Suppressor macrophage treated with lipopolysaccharide for 4 hours (primary cell): ENCODE results near the gene C6orf141.

Experiments used
- DNase-seq: peaks from one replicate; pipeline ENCODE4 v3.0.0-alpha.2; 2020

Gene C6orf141

DNA sequence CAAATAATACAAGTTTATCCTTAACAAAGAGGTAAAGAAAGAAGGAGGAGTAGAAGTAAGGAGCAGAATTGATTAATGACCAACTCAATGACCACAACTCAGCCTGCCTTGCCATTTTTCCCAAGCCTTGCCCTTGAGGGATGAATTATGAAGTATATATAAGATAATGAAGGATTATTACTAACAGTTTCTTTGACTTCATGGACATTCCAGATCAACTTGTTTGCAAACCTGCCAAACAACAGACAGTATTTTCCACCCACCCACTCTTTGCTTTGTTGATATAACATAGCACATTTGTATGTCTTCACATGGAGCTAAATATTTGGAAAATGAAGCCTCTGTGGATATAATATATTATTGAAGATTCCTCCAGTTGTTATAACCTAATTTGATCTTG lies 9.9 kb upstream of the C6orf141 start:
- DNase-seq = no peak

DNA sequence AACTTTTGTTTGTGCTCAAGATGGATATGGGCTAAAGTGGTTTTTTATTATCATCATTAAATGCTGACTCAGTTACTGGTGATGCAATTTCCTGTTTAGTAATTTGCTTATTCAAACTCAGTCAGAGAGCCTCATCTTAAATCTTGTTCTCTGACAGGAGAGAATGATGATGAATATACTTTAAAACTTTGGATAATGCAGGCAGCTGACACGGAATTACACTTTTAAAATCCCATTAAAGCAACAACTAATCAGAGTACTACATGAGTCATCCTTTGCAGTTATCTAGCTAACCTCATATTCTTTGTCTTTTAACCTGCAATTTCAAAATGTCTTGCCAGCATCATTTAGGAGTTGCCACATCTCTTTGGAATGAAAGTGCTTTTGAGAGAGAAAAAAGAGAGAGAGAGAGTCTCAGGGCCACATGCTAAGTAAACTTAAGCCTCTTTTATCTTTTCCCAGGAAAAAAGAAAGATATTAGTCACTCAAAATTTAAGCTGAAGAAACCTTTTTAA lies 9.2 kb upstream of the C6orf141 start:
- peak; percentile 22 for DNase-seq

DNA sequence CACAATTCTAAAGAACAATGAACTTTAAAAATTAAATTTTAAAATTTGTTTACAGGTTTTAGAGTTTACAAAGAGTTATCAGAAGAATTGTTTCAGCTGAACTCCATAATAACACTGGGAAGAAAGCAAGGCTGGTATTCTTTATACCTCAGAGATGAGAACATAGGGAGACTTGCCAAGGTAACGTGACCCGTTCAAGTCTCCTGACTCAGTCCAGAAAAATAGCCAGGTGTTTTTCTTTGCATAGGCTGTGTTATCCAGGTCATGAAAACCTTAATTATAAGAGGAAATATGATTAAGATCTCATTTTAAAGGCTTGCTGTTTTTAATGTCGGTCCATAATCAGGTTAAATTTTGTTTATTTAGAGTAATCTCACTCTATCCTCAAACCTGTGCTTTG lies 8.5 kb upstream of the C6orf141 start:
- DNase-seq = no peak

DNA sequence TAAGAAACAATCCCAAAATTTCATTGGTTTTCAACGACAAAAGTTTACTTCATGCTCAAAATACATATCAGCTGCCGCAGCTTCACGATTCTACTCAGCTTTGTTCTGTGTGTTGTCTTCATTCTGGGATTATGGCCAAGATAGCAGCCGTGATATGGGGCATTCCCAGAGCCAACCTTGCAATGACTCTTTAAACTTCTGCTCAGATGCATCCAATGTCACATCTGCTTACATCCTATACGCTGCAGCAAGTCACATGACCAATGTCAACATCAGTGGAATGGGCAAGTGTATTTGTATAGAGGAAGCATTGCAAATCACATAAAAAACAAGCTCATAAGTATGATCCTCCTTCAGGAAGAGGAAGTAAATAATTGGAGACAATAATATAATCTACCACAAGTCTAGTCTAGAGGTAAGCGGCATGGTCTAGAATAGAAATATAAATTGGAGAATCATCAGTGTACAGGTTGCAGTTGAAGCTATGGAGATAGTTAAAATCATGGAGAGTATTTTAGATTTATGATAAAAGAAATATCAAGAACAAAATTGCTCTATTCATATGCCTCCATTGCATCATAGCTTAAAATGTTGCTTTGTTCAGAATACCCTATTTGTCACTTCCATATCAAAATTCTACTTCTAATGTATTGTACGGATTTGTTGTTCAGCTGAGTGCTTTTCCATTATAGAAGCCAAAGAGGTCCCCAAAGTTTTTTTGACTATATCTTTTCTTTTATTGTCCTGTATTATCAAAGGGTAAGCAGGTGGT lies 7.2 kb upstream of the C6orf141 start:
- DNase-seq = no peak

DNA sequence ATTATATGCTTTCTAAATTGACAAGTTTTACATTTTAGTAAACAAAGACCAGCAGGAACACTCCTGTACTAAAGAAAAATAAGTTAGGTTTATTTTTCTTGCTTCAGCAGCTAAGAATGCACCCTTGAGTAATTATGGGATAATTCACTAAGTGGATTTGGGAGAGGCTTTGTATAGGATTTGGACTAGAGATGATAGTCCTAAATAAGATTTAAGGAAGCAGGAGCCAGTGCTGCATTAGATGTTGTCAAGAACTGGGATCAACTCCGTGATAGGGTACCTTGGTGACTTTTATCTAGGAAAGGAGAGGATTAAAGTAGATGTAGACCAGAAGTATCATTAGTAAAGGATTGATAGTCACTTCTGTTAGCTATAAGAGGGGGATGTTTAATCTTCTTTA lies 4.1 kb upstream of the C6orf141 start:
- DNase-seq = no peak

DNA sequence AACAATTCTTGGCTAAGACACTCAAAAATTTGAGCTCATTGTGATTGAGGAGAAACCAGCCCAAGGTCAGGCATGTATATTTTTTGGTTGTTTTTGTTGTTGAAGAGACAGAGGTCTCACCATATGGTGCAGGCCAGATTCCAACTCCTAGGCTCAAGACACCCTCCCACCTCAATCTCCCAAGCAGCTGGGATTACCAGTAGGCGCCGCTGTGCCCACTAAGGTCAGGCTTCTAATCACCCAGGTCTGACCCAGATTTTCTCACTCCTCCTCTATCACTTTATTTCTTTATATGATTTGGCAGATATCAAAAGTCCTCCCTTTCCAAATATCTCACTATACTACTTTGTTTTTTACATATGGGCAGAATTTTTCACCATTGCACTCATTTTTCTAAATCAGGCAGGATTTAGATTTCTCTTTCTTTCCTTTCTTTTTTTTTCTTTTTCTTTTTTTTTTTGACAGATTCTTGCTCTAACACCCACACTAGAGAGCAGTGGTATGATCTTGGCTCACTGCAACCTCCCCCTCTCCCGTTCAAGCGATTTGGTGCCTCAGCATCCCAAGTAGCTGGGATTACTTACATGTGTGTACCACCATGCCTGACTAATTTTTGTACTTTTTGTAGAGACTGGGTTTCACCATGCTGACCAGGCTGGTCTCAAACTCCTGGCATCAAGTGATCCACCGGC lies 1.7 kb upstream of the C6orf141 start:
- DNase-seq = no peak

DNA sequence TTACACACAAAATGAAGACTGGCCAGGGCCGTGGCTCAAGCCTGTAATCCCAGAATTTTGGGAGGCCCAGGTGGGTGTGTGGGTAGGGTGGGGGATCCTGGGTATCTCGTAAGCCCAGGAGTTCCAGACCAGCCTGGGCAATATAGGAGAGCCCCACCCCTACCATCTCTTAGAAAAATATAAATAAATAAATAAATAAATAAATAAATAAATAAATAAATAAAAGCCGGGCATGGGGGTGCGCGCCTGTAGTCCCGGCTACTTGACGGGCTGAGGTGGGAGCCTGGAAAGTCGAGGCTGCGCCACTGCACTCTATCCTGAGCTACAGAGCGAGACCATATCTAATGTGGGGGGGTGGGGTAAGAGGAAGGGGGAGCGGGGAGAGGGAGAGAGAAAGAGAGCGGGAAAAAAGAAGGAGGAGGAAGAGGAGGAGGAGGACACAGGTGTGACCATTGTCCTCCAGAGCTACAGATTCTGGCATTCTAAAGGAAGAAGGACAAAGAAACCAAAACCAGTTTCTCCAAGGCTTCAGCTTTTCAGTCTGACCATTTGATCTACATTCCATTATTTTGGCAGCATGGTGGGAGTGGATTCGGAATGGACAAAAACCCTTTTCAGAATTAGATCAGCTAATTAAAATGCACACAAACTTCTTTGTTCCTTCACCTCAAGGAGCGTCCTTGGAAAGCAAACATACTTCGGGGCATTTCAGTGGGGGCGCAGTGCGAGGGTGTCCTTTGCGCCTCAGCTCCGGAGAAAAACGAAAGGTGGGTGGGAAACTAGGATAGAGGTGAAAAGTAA lies 577 bp upstream of the C6orf141 start:
- DNase-seq = no peak

DNA sequence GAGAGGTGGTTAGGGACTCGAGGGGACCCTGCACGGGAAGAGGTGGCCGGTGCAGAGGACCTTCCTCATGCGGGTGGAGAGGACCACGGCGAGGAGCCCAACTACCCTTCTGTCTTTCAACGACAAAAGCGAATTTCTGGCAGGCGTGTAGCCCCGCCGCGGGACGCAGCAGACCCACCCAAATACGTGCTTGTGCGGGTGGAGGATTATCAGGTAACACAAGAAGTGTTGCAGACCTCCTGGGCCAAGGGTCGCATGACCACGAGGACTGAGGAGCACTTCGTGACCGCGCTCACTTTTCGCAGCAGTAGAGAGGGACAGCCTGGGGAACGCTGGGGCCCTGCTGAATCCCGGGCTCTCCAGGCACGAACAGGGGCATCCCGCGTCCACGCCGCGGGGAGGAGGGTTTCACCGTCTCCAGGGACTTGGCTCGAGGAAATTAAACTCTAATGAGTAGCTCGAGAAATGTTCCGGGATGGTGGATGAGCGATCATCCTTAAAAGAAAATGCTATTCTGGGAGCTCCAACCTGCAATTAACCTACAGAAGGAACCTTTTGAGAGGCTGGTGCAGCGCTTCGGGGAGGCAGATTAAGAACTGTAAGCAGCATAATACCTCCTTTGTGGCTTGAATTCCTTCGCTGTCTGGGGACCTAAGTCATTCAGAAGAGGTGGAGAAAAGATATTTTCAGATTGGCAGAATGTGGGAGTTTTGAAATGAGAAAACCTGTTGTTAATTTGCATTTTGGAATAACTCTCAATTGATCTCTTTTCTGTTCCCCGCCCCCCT lies 804 bp downstream of the C6orf141 start:
- DNase-seq = no peak

- DNase-seq = peak; percentile 50
These were observed 1.3 kb downstream of the C6orf141 start for GRCh38 chr6:49551866-49552129.

DNA sequence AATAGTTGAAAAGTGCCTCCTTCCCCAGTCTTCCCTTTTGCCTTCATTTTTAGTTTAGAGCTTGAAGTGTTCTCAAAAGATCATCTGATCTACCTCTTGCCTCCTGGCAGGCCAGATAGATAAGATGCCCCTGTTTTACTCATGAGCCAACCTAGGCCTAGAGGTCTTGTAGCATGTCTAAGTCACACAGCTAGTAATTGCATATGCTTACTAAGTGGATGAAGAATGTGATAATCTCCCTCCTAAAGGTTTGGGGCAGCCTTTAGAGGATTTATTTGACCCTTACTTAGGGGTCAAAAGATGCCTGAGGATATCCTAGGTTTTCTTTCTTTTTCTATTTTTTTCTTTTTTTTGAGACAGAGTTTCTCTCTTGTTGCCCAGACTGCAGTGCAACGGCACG lies 2.1 kb downstream of the C6orf141 start:
- no peak for DNase-seq

DNA sequence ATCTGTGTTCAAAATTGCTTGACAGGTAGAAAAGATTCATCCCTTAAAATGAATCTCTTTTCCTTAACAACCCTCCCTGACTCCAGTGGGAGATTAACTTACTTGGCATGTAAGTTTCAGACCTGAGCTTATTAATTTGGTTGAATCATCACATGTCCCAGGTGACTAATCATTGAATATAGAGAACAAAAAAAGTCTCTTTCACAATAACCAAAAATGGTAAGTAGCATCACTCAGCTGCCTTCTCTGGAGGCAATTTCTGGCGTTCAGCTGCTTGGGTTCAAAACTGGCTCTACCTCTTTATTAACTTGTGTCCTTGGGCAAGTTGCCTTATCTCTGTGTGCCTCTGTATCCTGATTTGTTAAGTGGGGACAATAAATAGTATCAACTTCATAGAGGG lies 2.9 kb downstream of the C6orf141 start:
- DNase-seq = no peak

DNA sequence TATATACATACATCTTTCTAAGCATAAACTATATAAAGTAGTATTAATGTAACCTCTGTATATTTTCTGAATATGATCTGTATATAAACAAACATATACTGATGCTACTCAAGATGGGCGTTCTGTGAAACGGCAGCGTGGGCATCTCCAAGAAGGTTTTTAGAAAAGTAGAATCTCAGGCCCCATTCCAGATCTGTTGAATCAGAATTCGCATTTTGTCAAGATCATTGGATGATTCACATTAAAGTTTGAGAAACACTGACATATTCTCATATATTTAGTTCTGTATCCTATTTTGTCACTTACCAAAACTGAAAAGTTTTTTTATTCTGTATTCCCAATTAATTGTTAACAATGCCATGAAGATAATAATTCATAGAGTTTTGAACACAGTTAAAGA lies 5.5 kb downstream of the C6orf141 start:
- no peak for DNase-seq

GRCh38 chr6:49556429-49556837 lies 6.0 kb downstream of the C6orf141 start:
- peak; percentile 63 for DNase-seq

- DNase-seq = no peak
These were observed 6.7 kb downstream of the C6orf141 start for GRCh38 chr6:49557177-49557576.

- DNase-seq = no peak
These were observed 7.8 kb downstream of the C6orf141 start for GRCh38 chr6:49558238-49558637.

- no peak for DNase-seq
These were observed 12.8 kb downstream of the C6orf141 start for GRCh38 chr6:49563006-49563886.

DNA sequence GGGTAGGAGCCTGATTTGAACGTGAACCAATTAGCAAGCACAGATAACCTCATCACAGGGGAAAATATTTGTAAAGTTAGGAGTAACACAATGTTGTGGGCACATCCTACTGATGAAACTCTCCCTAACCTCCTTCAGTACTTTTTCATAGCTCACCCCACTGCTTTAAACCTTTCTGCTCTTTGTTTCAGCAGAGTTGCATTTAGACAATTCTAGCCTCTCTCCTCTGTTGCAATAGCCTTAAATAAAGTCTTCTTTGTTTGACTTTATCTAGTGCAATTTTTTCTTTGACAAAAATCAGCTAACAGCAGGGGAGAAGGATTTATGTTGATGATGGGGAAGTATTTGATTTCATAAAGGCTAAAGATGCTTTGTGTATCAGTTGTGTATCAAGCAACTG lies 14.1 kb downstream of the C6orf141 start:
- no peak for DNase-seq

GRCh38 chr6:49565261-49565660 lies 14.8 kb downstream of the C6orf141 start:
- DNase-seq = no peak

DNA sequence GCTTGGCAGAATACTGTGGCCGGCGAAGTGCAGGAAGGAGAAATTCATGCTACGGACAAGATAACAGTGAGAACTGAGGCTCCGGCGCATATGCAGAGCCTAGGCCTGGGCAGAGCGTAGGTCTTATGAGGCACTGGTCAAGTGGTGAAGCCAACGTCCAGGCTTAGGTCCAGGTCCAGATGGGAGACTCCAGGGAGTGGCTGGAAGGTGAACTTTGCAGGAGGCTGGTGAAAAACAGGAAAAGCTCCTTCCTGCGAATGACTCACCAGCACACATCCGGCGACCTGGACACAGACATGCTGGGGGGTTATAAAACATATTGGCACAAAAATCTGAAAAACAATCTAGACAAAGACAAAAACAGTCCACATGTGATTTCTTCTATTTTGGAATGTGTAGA lies 15.4 kb downstream of the C6orf141 start:
- no peak for DNase-seq

- DNase-seq = no peak
These were observed 20.1 kb downstream of the C6orf141 start for GRCh38 chr6:49570474-49571079.

DNA sequence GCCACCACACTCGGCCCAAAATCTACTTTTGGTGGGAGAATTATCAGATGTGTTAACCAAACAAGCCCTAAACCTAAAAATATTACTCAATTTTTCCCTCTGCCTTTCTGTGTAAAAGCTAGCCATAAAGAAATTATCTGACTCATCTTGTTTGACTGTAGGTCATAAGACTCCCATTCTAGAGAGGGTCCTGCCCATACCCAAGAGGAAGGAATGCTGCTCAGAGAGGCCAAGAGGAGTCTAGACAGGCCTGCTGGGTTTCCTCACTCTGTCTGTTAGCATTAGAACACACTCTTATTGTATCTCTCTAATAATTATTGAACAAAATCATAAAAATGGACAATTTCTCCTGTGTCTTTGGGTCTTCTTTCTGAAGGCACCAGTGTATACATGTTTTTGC lies 26.1 kb downstream of the C6orf141 start:
- DNase-seq = no peak

- DNase-seq = no peak
These were observed 29.2 kb downstream of the C6orf141 start for GRCh38 chr6:49579649-49580048.
